ENCODE data around the gene TNP1.

TNP1 gene

DNA sequence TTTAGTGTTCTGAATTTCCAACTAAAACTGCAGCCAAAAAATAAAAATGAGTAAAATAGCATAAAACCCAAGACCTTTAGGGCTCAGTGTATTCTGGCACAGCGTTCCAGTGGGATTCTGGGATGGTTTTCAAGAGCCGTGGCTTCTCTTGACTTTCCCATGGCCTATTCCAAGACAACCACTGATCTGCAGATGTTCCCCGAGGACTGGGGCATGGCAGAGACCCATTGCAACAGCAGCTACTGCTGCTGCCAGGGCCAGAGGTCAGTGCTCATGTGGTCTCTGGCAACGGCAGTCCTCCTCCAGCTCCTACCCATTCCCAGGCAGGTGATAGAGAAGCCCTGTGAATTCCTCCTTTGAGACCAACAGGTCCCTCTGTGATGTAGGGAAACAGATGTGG is 26.8 kb downstream of the TNP1 start:
- TF ChIP-seq, protein P1, sequence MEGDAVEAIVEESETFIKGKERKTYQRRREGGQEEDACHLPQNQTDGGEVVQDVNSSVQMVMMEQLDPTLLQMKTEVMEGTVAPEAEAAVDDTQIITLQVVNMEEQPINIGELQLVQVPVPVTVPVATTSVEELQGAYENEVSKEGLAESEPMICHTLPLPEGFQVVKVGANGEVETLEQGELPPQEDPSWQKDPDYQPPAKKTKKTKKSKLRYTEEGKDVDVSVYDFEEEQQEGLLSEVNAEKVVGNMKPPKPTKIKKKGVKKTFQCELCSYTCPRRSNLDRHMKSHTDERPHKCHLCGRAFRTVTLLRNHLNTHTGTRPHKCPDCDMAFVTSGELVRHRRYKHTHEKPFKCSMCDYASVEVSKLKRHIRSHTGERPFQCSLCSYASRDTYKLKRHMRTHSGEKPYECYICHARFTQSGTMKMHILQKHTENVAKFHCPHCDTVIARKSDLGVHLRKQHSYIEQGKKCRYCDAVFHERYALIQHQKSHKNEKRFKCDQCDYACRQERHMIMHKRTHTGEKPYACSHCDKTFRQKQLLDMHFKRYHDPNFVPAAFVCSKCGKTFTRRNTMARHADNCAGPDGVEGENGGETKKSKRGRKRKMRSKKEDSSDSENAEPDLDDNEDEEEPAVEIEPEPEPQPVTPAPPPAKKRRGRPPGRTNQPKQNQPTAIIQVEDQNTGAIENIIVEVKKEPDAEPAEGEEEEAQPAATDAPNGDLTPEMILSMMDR (IDR thresholded peaks at IDR 0.05; ENCODE audit: low read depth, low read length) = no peak
- no peak for DNase-seq (ENCODE audit: low read depth in 2 of 2)
- H3K4me3 ChIP-seq (replicated peaks in 1 of 2; ENCODE audit: low read depth in 2 of 2, low read length in 2 of 2) = no peak overlapping the region

- no peak for DNase-seq (ENCODE audit: low read depth in 2 of 2)
- TF ChIP-seq, protein P1 (IDR thresholded peaks at IDR 0.05; ENCODE audit: low read depth, low read length) = no peak
- H3K4me3 ChIP-seq (replicated peaks in 1 of 2; ENCODE audit: low read depth in 2 of 2, low read length in 2 of 2) = no peak overlapping the region
These were observed 29.5 kb downstream of the TNP1 start for GRCh38 chr2:216830346-216830745.

DNA sequence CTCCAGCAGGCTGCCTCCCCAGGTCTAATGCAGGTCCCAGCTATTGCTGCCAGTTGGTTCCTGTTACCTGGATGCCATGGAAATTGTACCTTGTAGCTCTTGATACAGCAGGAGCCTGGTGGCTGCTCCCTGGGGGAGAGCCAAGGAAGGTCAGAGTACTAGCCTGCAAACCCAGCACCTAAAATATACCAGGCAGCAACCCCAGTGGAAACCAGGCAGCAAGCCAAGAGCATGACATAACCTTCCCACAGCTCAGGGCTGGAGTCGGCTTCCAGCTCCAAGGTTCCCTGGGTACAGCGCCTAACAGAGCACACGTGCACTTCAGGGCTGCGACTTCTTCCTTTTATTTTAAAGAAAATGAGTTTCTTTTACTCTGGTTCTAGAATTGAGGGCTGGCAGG is 30.3 kb downstream of the TNP1 start:
- DNase-seq (ENCODE audit: low read depth in 2 of 2) = peak; percentile 40
- H3K4me3 ChIP-seq (replicated peaks in 1 of 2; ENCODE audit: low read depth in 2 of 2, low read length in 2 of 2) = no peak overlapping the region
- TF ChIP-seq, protein P1 (IDR thresholded peaks at IDR 0.05; ENCODE audit: low read depth, low read length) = no peak

DNA sequence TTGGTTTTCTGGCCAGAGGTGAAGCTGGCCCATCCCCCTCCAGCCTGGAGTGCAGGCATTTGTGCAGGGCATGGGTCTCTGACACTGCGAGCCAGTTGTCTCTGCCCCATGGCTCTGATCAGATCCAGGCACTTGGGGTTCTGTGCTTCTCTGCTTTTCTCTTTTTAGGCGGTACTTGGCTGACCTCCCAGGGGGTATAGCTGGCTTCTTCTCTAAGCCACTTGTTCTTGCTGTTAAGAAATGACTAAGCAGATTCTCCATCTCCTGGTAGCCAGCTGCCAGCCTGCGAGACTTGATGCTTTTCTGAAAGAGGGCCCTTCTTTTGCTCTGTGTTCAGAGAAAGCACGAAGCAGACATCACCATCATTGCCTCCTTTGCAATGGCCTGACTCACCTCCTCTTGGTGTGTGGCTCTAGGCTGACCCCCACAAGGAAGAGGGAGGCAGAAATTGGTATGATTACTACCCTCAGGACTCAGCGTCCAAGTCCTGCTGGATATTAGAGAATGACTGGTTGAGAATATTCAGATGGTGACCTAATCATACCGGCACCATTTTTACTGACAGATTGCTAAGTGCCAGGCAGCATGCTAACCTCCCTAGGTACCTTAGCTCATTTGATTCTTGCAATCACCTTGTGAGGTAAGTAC is 32.7 kb downstream of the TNP1 start:
- TF ChIP-seq, protein P1 (IDR thresholded peaks at IDR 0.05; ENCODE audit: low read depth, low read length) = no peak
- no peak overlapping the region for H3K4me3 ChIP-seq (replicated peaks in 1 of 2; ENCODE audit: low read depth in 2 of 2, low read length in 2 of 2)
- no peak for DNase-seq (ENCODE audit: low read depth in 2 of 2)

DNA sequence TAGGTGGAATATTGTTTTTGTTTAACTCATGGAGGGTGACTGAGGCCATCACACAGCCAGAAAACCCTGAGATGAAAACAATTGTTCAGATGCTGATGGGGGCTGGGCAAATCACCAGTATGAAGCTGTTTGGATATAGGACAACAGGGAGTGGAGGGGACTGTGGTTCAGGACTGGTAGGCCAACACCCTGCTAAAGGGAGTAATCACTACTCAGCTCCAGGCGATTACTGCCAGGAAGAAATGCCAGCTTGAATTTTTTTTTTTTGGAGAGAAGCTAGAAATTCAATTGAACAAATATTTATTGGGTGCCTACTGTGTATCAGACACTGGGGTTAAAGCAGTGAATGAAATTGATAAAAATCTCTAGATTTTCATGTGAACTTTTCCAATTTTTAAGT is 37.4 kb downstream of the TNP1 start:
- no peak for DNase-seq (ENCODE audit: low read depth in 2 of 2)
- TF ChIP-seq, protein P1 (IDR thresholded peaks at IDR 0.05; ENCODE audit: low read depth, low read length) = no peak
- H3K4me3 ChIP-seq (replicated peaks in 1 of 2; ENCODE audit: low read depth in 2 of 2, low read length in 2 of 2) = no peak overlapping the region

DNA sequence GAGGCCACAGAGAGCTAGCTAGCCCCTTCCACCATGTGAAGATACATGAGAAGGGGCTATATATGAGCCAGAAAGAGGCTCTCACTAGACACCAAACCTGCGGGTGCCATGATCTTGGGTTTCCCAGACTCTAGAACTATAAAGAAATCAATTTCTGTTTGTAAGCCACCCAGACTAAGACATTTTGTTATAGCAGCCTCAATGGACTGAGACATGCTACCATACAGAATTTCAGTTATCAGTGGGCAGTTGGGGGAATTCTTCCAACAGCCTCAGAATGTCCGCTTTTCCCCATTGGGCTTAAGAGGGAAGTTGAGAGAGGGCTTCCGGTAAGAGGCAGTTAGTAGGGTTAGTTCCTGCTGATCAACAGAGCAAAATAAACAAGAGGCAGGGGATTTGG is 39.2 kb downstream of the TNP1 start:
- H3K4me3 ChIP-seq (replicated peaks in 1 of 2; ENCODE audit: low read depth in 2 of 2, low read length in 2 of 2) = no peak overlapping the region
- no peak for DNase-seq (ENCODE audit: low read depth in 2 of 2)
- TF ChIP-seq, protein P1 (IDR thresholded peaks at IDR 0.05; ENCODE audit: low read depth, low read length) = no peak

- no peak for DNase-seq (ENCODE audit: low read depth in 2 of 2)
- H3K4me3 ChIP-seq (replicated peaks in 1 of 2; ENCODE audit: low read depth in 2 of 2, low read length in 2 of 2) = no peak overlapping the region
- TF ChIP-seq, protein P1 (IDR thresholded peaks at IDR 0.05; ENCODE audit: low read depth, low read length) = no peak
These were observed 40.1 kb downstream of the TNP1 start for GRCh38 chr2:216819766-216820165.
